CD4-positive, alpha-beta memory T cell (primary cell): Measurements from ENCODE around the gene CRB1. TPM values are rescaled to one million over a fixed set of nuclear protein-coding genes. Genes with fewer than 3 reads are reported as not detected.
"Not testable (repeated sequence)": the region's sequence is repeated elsewhere in the genome, so short reads cannot be mapped to it uniquely, and the experiment has no call there.

ENCODE experiments used
- CTCF ChIA-PET: fragments of 350-600 bp; sonication (Branson Sonifier 250); formaldehyde crosslinking; loops from one replicate; lab custom pipeline; 2021; ENCODE audit warnings: inconsistent platforms; ENCODE audit not compliant: partially characterized antibody; lab: Charles Lee
- POLR2A ChIA-PET: fragments of 350-600 bp; sonication (Branson Sonifier 250); formaldehyde crosslinking; loops from one replicate; lab custom pipeline; 2021; ENCODE audit not compliant: partially characterized antibody; lab: Charles Lee
- DNase-seq, 5 donors: peaks; one replicate each; pipeline versions ENCODE4 v3.0.0 to v3.0.0-alpha.2; 2020 to 2022; ENCODE audit warnings: mixed read lengths in 1 of 5
- H3K27ac ChIP-seq: one replicate; pipeline ENCODE4 v1.7.0; 2013; ENCODE audit warnings: low read depth, low read length
- H3K27me3 ChIP-seq: 2 replicates; pipeline ENCODE4 v1.7.0; 2013; ENCODE audit warnings: mild to moderate bottlenecking, low read length, moderate library complexity; ENCODE audit not compliant: insufficient read depth
- H3K36me3 ChIP-seq: 2 replicates; pipeline ENCODE4 v1.7.0; 2013; ENCODE audit warnings: mild to moderate bottlenecking, low read length, moderate library complexity; ENCODE audit not compliant: insufficient read depth
- H3K4me1 ChIP-seq: 2 replicates; pipeline ENCODE4 v1.7.0; 2013; ENCODE audit warnings: mild to moderate bottlenecking, low read length, moderate library complexity; ENCODE audit not compliant: insufficient read depth
- H3K4me3 ChIP-seq, 2 donors: one replicate each; pipeline ENCODE4 v1.7.0; 2013; ENCODE audit warnings: low read length in 2 of 2, mild to moderate bottlenecking in 1 of 2
- H3K9me3 ChIP-seq, 2 donors: one replicate each; pipeline ENCODE4 v1.7.0; 2013; ENCODE audit warnings: low read length in 2 of 2, control low read depth in 1 of 2; ENCODE audit not compliant: control insufficient read depth in 1 of 2
- H3K27ac Mint-ChIP-seq, 7 donors: one replicate each; pipeline ENCODE4 v1.8.0; 2020 to 2021; ENCODE audit warnings: mixed read lengths in 7 of 7, mild to moderate bottlenecking in 6 of 7, inconsistent platforms in 3 of 7, moderate library complexity in 3 of 7
- H3K27me3 Mint-ChIP-seq, 2 donors: one replicate each; pipeline ENCODE4 v1.8.0; 2020 to 2021; ENCODE audit warnings: mixed read lengths in 2 of 2
- H3K36me3 Mint-ChIP-seq, 2 donors: one replicate each; pipeline ENCODE4 v1.8.0; 2020 to 2021; ENCODE audit warnings: mixed read lengths in 2 of 2, inconsistent platforms in 1 of 2, mild to moderate bottlenecking in 1 of 2
- H3K4me1 Mint-ChIP-seq, 4 donors: one replicate each; pipeline ENCODE4 v1.8.0; 2020 to 2021; ENCODE audit warnings: mixed read lengths in 4 of 4, mild to moderate bottlenecking in 1 of 4
- H3K4me3 Mint-ChIP-seq, 8 donors: one replicate each; pipeline ENCODE4 v1.8.0; 2020 to 2021; ENCODE audit warnings: mixed read lengths in 8 of 8, mild to moderate bottlenecking in 7 of 8, moderate library complexity in 6 of 8, inconsistent platforms in 3 of 8
- H3K9me3 Mint-ChIP-seq, 8 donors: one replicate each; pipeline ENCODE4 v1.8.0; 2020 to 2021; ENCODE audit warnings: mixed read lengths in 8 of 8, mild to moderate bottlenecking in 5 of 8, inconsistent platforms in 3 of 8, moderate library complexity in 1 of 8
- intact Hi-C: fragments of 100-400 bp; cut with micrococcal nuclease; formaldehyde crosslinking; loops from one replicate; pipeline ENCODE4 v1.15.1; 2023
- polyA plus RNA-seq, 2 donors: library from polyadenylated mRNA; unstranded; fragments of 300-500 nt; fragmentation: Illumina TruSeq; gene quantifications; one replicate each; pipeline ENCODE4 v1.2.3, GENCODE V29; 2021
- total RNA-seq, 2 experiments: library from RNA; stranded (reverse); gene quantifications; one replicate each; pipeline ENCODE4 v1.2.3, GENCODE V29; 2021

Gene CRB1
- total and polyA plus RNA-seq, 4 experiments from 2014 or later = 0.10 to 0.55 (median 0.38) TPM

DNA sequence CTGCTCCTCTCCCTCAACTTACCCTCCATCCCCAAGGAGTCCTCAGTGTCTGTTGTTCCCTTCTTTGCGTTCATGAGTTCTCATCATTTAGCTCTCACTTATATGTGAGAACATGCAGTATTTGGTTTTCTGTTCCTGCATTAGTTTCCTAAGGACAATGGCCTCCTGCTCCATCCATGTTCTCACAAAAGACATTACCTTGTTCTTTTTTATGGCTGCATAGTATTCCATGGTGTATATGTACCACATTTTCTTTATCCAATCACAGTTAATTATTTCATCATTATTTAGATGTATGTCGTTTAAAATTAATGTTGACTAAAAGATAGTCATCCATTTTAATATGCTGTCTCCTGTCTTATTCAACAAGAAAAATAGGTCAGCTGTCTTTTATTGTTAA lies 134.1 kb downstream of the CRB1 start:
- Mint-ChIP-seq H3K4me3 (no peak overlapping the region), H3K4me1 (peaks cover 0 to 6% (median 2%) of the 10 kb centered on the region in 4 donors), H3K27me3 (peaks cover 4 to 11% of the 10 kb centered on the region in 2 donors), H3K27ac (no peak overlapping the region), H3K9me3 (no peaks in the 10 kb centered on the region), H3K36me3 (no peaks in the 10 kb centered on the region)
- H3K4me1 ChIP-seq = no peaks in the 10 kb centered on the region
- POLR2A ChIA-PET = no interaction called here
- no peaks in the 10 kb centered on the region for H3K27me3 ChIP-seq
- H3K36me3 ChIP-seq = no peaks in the 10 kb centered on the region
- H3K27ac ChIP-seq = no peak overlapping the region
- no peak overlapping the region for H3K4me3 ChIP-seq
- no peak for DNase-seq
- CTCF ChIA-PET = no interaction called here
- intact Hi-C loops = loop anchor here (5.0 kb wide), 2 partner anchors 120 to 520 kb away; no protein-coding TSS in a partner anchor
- no peaks in the 10 kb centered on the region for H3K9me3 ChIP-seq

DNA sequence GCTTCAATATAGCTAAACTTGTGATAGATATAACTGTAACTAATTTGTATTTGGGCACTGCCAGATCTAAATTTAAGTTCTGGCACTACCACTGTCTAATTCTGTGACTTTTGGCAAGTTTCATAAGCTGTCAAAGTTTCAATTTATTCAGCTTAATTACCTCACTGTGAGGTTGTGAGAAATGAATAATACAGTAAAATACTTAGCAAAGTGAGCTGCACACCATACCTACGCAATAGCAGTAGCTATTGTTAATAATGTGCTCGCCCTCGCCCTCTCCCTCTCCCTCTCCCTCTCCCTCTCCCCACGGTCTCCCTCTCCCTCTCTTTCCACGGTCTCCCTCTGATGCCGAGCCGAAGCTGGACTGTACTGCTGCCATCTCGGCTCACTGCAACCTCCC lies 136.7 kb downstream of the CRB1 start:
- H3K9me3 ChIP-seq, H3K27ac Mint-ChIP-seq, H3K27ac ChIP-seq, H3K9me3 Mint-ChIP-seq, POLR2A ChIA-PET, H3K4me1 Mint-ChIP-seq, DNase-seq, H3K36me3 ChIP-seq, H3K4me3 ChIP-seq, CTCF ChIA-PET, H3K4me1 ChIP-seq, H3K27me3 ChIP-seq, H3K36me3 Mint-ChIP-seq, H3K4me3 Mint-ChIP-seq: not testable (repeated sequence)
- peaks cover 4 to 13% of the 10 kb centered on the region in 2 donors for H3K27me3 Mint-ChIP-seq
- intact Hi-C loops = loop anchor here (5.0 kb wide), 2 partner anchors 118 to 518 kb away; no protein-coding TSS in a partner anchor

DNA sequence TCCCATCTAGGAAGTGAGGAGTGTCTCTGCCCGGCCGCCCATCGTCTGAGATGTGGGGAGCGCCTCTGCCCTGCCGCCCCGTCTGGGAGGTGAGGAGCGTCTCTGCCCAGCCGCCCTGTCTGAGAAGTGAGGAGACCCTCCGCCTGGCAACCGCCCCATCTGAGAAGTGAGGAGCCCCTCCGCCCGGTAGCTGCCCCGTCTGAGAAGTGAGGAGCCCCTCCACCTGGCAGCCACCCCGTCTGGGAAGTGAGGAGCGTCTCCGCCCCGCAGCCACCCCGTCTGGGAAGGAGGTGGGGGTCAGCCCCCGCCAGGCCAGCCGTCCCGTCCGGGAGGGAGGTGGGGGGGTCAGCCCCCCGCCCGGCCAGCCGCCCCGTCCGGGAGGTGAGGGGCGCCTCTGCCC lies 137.6 kb downstream of the CRB1 start:
- H3K9me3 Mint-ChIP-seq, H3K27ac Mint-ChIP-seq, POLR2A ChIA-PET, H3K36me3 ChIP-seq, H3K4me3 ChIP-seq, CTCF ChIA-PET, H3K27me3 ChIP-seq, H3K4me1 ChIP-seq, H3K4me3 Mint-ChIP-seq, H3K9me3 ChIP-seq, DNase-seq, H3K4me1 Mint-ChIP-seq, H3K27ac ChIP-seq, H3K36me3 Mint-ChIP-seq, intact Hi-C loops: not testable (repeated sequence)
- peaks cover 4 to 11% of the 10 kb centered on the region in 2 donors for H3K27me3 Mint-ChIP-seq

DNA sequence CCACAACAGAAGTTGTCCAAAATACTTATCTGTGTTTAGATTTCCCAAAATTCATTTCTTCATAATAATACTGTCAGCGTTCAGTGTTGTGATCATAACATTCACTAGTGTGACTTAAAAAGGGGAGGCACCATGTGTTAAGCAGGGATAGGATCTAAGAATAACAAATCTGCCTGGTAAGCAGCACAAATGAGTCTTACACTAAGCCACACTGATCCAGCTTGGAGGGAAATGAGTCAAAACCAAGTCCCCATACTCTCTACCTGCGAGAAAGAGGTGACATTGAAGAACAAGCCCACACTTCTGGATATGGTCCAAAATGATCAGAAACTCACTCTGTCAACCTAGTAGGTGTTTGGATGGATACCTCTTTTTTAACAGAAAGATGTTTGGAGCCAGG lies 145.5 kb downstream of the CRB1 start:
- intact Hi-C loops = no loop called here
- Histone ChIP-seq H3K4me1 (no peaks in the 10 kb centered on the region), H3K36me3 (no peaks in the 10 kb centered on the region), H3K9me3 (no peaks in the 10 kb centered on the region), H3K27me3 (no peaks in the 10 kb centered on the region), H3K27ac (no peak overlapping the region), H3K4me3 (no peak overlapping the region)
- ChIA-PET CTCF (no interaction called here), POLR2A (no interaction called here)
- Mint-ChIP-seq H3K27me3 (peaks cover 0 to 7% of the 10 kb centered on the region in 2 donors), H3K27ac (no peak overlapping the region), H3K36me3 (no peaks in the 10 kb centered on the region), H3K9me3 (peaks cover 0 to 2% (median 0%) of the 10 kb centered on the region in 8 donors), H3K4me3 (no peak overlapping the region), H3K4me1 (no peaks in the 10 kb centered on the region)
- DNase-seq = no peak

DNA sequence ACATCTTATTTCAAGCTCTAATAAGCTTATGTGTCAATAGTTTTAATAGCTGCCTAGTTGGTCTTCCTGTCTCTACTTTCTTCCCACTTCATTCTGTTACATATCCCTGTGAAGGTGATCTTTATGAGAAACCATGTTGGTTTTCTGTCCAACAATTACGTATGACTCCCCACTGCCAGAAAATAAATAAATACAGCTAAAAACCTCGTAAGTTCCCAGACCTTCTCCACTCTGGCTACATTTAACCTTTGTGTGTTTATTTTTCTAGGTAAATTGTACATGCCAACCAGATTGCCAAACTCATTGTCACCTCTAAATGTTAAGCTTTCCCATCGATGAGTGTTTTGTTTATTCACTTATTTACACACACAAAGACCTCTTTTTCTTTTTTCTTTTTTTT lies 147.2 kb downstream of the CRB1 start:
- Histone ChIP-seq H3K27me3 (no peaks in the 10 kb centered on the region), H3K4me1 (no peaks in the 10 kb centered on the region), H3K4me3 (no peak overlapping the region), H3K27ac (no peak overlapping the region), H3K9me3 (no peaks in the 10 kb centered on the region), H3K36me3 (no peaks in the 10 kb centered on the region)
- Mint-ChIP-seq H3K36me3 (no peaks in the 10 kb centered on the region), H3K9me3 (peaks cover 0 to 2% (median 0%) of the 10 kb centered on the region in 8 donors), H3K27me3 (peaks cover 0 to 7% of the 10 kb centered on the region in 2 donors), H3K4me3 (no peak overlapping the region), H3K27ac (no peak overlapping the region), H3K4me1 (no peaks in the 10 kb centered on the region)
- POLR2A ChIA-PET = no interaction called here
- CTCF ChIA-PET = no interaction called here
- intact Hi-C loops = no loop called here
- no peak for DNase-seq

DNA sequence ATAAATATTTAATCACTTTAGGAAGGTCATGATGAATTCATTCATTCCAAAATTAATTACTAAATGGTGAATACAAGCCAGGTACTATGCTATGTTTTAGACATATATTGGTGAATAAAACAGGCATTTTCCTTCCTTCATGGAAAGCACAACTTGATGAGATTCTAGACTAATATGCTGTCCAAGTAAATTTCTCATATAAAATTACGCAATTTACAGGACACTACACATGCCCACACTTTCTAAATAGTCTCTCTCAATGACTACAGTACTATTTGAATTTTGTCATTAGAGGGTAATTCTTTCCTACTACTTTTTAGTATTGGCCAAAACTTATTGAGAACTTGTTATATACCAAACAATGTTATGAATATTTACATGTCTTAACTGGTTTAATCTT lies 150.6 kb downstream of the CRB1 start:
- Mint-ChIP-seq H3K27me3 (peaks cover 0 to 7% of the 10 kb centered on the region in 2 donors), H3K36me3 (no peaks in the 10 kb centered on the region), H3K4me3 (no peak overlapping the region), H3K27ac (no peak overlapping the region), H3K9me3 (peaks cover 0 to 2% (median 0%) of the 10 kb centered on the region in 8 donors), H3K4me1 (no peaks in the 10 kb centered on the region)
- DNase-seq = no peak
- no peaks in the 10 kb centered on the region for H3K9me3 ChIP-seq
- POLR2A ChIA-PET = no interaction called here
- intact Hi-C loops = no loop called here
- no peak overlapping the region for H3K4me3 ChIP-seq
- no peaks in the 10 kb centered on the region for H3K4me1 ChIP-seq
- CTCF ChIA-PET = interaction anchor here (0.7 kb wide), 1 partner anchor 721 kb away, joined by 4 read pairs; no protein-coding TSS in a partner anchor
- H3K27me3 ChIP-seq = no peaks in the 10 kb centered on the region
- no peaks in the 10 kb centered on the region for H3K36me3 ChIP-seq
- no peak overlapping the region for H3K27ac ChIP-seq

DNA sequence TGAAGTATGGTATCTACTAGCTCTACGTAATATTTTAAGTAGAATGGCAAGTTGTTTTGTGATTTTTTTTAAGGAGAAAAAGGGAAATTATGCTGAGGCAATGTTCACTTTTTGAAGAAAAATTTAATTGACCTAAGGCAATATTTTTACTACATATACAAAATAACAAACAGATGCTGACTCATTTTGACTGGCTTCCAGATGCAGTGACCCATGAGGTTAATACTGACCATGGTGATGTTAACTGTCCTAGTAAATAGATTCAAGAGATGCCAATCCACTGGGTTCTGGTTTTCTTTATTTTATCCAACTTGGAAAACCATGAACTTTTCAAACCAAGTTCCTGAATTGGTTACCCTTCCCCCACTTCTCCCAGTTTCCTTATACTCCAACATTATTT lies 154.9 kb downstream of the CRB1 start:
- H3K27me3 Mint-ChIP-seq = peaks cover 0 to 3% of the 10 kb centered on the region in 2 donors
- intact Hi-C loops = no loop called here
- H3K4me1 Mint-ChIP-seq = no peaks in the 10 kb centered on the region
- H3K27ac Mint-ChIP-seq = no peak overlapping the region
- no peak overlapping the region for H3K4me3 Mint-ChIP-seq
- no peak overlapping the region for H3K4me3 ChIP-seq
- CTCF ChIA-PET = no interaction called here
- H3K36me3 Mint-ChIP-seq = no peaks in the 10 kb centered on the region
- no peak for DNase-seq
- H3K36me3 ChIP-seq = no peaks in the 10 kb centered on the region
- POLR2A ChIA-PET = no interaction called here
- H3K4me1 ChIP-seq = no peaks in the 10 kb centered on the region
- H3K9me3 Mint-ChIP-seq = no peaks in the 10 kb centered on the region
- H3K27me3 ChIP-seq = no peaks in the 10 kb centered on the region
- H3K9me3 ChIP-seq = no peaks in the 10 kb centered on the region
- H3K27ac ChIP-seq = no peak overlapping the region

DNA sequence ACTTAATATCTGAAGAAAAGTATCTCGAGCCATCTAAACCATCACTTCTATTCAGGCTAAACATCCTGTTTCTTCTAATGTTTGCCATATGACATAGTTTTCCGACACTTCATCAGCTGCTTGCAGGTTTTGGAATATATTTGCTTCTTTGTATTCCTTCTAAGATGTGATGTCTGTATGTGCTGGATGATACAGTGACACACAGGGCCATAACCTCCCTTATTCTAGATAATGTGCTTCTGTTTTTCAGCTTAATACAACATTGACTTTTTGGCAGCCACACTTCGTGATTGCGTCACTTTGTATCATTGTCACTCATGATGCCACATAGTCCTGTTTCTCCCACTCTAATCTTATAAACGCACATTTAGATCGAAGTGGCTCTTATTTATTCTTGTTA lies 156.3 kb downstream of the CRB1 start:
- Mint-ChIP-seq H3K27ac (no peak overlapping the region), H3K9me3 (no peaks in the 10 kb centered on the region), H3K4me1 (no peaks in the 10 kb centered on the region), H3K4me3 (no peak overlapping the region), H3K36me3 (no peaks in the 10 kb centered on the region), H3K27me3 (peaks cover 0 to 3% of the 10 kb centered on the region in 2 donors)
- no peak for DNase-seq
- Histone ChIP-seq H3K27ac (no peak overlapping the region), H3K4me1 (no peaks in the 10 kb centered on the region), H3K9me3 (no peaks in the 10 kb centered on the region), H3K36me3 (no peaks in the 10 kb centered on the region), H3K4me3 (no peak overlapping the region), H3K27me3 (no peaks in the 10 kb centered on the region)
- ChIA-PET CTCF (no interaction called here), POLR2A (no interaction called here)
- intact Hi-C loops = no loop called here
